HG03469 (cell line): ENCODE data around the gene PNRC1.
"Not testable (repeated sequence)": the region's sequence is repeated elsewhere in the genome, so short reads cannot be mapped to it uniquely, and the experiment has no call there.

ENCODE experiments used
- ATAC-seq: cut with Tn5 transposase; IDR thresholded peaks from one replicate; pipeline ENCODE4 v1.9.1; 2021; ENCODE audit warnings: mild to moderate bottlenecking, moderate library complexity, moderate number of reproducible peaks; ENCODE audit not compliant: unreplicated experiment

Gene PNRC1

GRCh38 chr6:89058627-89059026, 21.9 kb upstream of the PNRC1 start:
- ATAC-seq, result no peak

- no peak for ATAC-seq
Observed at GRCh38 chr6:89059227-89059626, 21.3 kb upstream of the PNRC1 start.

DNA sequence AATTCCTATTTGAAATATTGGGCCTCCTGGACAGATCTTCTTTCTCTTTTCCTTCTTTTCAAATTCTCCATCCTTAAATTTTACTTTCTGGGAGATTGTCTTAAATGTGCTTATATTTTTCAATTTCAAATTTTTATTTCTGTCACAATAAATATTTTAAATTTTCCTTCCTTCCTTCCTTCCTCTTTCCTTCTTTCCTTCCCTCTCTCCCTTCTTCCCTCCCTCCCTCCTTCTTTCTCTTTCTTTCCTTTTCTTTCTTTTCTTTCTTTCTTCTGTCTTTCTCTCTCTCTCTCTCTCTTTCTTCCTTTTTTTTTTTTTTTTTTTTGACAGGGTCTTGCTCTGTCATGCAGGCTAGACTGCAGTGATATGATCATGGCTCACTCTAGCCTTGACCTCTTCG, 16.7 kb upstream of the PNRC1 start:
- no peak for ATAC-seq

DNA sequence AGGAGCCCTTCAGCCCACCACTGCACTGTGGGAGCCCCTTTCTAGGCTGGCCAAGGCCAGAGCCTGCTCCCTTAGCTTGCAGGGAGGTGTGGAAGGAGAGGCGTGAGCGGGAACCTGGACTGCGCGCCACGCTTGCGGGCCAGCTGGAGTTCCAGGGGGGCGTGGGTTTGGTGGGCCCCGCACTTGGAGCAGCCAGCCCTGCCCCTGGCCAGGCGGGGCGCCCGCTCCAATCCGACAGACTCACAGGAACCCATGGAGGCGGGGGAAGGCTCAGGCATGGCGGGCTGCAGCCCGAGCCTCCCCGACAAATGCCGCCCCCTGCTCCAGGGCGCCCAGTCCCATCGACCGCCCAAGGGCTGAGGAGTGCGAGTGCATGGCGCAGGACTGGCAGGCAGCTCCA, 15.6 kb upstream of the PNRC1 start:
- not testable (repeated sequence) for ATAC-seq

- not testable (repeated sequence) for ATAC-seq
Observed at GRCh38 chr6:89066121-89066520, 14.4 kb upstream of the PNRC1 start.

- ATAC-seq, result no peak
Observed at GRCh38 chr6:89066940-89067646, 13.5 kb upstream of the PNRC1 start.

GRCh38 chr6:89067796-89068195, 12.8 kb upstream of the PNRC1 start:
- ATAC-seq, result no peak

GRCh38 chr6:89068695-89069094, 11.9 kb upstream of the PNRC1 start:
- ATAC-seq, result no peak

DNA sequence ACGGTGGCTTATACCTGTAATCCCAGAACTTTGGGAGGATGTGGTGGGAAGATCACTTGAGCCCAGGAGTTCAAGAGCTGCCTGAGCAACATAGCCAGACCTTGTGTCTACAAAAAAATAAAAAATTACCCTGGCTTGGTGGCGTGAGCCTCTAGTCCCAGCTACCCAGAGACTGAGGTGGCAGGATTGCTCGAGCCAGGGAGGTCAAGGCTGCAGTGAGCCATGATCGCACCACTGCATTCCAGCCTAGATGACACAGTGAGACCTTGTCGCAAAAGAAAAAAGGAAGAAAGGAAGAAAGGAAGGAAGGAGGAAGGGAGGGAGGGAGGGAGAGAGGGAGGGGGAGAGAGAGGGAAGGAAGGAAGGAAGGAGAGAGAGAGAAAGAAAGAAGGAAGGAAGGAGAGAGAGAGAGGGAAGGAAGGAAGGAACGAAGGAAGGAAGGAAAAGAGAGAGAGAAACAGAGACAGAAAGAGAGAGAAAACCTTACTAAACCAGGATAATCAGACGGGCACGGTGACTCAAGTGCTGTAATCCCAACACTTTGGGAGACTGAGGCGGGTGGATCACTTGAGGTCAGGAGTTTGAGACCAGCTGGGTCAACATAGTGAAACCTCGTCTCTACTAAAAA, 10.9 kb upstream of the PNRC1 start:
- ATAC-seq, result no peak

GRCh38 chr6:89071036-89071435, 9.5 kb upstream of the PNRC1 start:
- ATAC-seq, result no peak

- no peak for ATAC-seq
Observed at GRCh38 chr6:89073014-89073620, 7.4 kb upstream of the PNRC1 start.

GRCh38 chr6:89073840-89074239, 6.7 kb upstream of the PNRC1 start:
- ATAC-seq, result no peak

GRCh38 chr6:89079511-89080234, 878 bp upstream of the PNRC1 start:
- ATAC-seq, result no peak

DNA sequence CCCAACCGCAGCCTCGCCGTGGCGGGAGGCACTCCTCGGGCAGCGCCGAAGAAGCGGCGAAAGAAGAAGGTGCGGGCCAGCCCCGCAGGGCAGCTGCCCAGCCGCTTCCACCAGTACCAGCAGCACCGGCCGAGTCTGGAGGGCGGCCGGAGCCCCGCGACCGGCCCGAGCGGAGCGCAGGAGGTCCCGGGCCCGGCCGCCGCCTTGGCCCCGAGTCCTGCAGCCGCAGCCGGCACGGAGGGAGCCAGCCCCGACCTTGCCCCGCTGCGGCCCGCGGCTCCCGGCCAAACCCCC, 525 bp downstream of the PNRC1 start:
- ATAC-seq, result peak; percentile 4

DNA sequence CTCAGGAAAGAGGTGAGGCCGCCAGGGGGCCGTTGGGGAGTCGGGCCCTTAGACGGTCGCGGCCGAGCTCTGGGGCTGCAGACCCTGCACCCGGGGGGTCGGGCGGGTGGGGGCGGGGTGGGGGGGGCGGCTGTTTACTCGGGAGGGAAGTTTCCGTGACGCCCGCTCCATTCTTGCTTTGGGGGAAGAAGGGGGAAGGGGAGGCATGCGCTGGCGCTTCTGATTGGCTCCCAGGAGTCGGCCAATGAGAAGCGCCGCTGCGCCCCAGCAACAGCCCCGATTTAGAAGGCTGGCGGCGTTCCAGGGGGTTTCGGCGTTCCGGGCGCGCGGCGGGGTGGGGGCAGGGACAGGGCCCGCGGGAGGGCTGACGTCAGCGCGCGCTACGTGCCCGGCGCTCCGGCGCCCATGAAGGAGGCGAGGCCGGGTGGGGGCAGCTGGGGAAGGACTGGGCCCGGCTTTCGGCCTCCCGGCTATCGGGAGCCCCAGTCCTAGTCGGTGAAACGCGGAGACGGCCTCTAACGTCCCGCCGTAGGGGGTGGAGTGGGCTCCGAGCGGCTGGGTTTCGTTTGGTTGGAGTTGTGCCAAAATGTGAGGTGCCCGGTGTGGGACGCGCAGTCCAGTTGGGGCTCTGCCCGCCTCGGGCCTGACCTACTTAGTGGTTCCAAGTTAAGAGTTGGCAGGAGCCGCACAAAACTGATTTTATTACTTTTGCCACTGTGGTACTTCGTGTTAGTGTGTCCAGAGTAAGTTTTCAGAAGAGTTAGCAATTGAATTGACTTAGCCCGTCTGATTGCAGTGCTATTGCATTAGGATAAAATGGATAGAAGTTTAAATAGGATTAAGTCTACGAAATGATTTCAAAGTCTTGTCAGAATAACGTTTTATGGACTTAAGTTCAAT, 1.1 kb downstream of the PNRC1 start:
- ATAC-seq, result peak; percentile 28

- no peak for ATAC-seq
Observed at GRCh38 chr6:89082486-89082891, 1.9 kb downstream of the PNRC1 start.

- no peak for ATAC-seq
Observed at GRCh38 chr6:89084542-89084941, 4.0 kb downstream of the PNRC1 start.

DNA sequence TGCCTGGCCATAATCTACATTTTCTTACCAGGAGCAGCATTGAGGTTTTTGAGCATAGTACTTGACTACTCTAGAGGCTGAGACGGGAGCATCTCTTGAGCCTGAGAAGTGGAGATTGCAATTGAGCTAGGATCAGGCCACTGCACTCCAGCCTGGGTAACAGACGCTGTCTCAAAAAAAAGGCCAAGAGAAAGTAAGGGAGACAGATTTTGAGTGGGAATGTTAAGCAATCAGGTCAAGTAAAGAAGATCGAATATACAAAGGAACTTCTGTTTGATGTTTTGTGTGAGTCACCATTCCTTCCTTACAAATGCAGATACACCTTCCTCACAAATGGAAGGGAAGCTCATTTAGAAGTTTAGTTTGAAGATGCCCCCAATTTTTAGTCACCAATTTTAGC, 4.4 kb downstream of the PNRC1 start:
- ATAC-seq, result no peak

DNA sequence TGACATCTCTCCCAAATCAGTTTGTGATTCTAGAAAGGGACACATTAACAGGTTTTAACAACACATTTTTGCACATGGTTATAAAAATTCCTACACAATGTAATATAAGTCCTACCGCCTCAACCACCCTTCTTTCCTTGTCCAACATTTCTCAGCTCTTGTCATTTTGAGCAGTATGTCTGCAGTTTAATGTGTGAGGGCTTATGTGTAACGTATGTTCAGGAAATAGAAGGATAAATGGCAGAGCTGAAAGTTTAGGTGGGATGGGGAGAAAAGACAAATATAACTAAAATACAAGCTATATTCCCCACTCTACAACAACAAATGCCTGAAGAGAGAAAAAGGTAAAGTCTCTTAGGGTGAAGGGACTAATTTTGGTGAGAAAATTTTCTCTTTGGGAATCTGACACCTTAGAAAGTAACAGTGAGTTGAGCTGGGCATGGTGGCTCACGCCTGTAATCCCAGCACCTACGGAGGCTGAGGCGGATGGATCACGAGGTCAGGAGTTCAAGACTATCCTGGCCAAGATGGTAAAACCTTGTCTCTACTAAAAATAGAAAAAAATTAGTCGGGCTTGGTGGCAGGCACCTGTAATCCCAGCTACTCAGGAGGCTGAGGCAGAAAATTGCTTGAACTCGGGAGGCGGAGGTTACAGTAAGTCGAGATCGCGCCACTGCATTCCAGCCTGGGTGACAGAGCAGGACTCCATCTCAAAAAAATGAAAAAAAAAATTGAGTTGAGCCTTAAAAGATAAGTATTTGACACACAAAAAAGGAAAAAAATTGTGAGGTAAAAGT, 5.1 kb downstream of the PNRC1 start:
- no peak for ATAC-seq

- ATAC-seq, result no peak
Observed at GRCh38 chr6:89087881-89088280, 7.3 kb downstream of the PNRC1 start.
